DMS79 (cell line): ENCODE data around the gene TMPRSS15.
"Not testable (repeated sequence)": the region's sequence is repeated elsewhere in the genome, so short reads cannot be mapped to it uniquely, and the experiment has no call there.

Source experiments
- DNase-seq: peaks from one replicate; lab custom pipeline; 2025; lab: John Stamatoyannopoulos, UW

TMPRSS15 gene

DNA sequence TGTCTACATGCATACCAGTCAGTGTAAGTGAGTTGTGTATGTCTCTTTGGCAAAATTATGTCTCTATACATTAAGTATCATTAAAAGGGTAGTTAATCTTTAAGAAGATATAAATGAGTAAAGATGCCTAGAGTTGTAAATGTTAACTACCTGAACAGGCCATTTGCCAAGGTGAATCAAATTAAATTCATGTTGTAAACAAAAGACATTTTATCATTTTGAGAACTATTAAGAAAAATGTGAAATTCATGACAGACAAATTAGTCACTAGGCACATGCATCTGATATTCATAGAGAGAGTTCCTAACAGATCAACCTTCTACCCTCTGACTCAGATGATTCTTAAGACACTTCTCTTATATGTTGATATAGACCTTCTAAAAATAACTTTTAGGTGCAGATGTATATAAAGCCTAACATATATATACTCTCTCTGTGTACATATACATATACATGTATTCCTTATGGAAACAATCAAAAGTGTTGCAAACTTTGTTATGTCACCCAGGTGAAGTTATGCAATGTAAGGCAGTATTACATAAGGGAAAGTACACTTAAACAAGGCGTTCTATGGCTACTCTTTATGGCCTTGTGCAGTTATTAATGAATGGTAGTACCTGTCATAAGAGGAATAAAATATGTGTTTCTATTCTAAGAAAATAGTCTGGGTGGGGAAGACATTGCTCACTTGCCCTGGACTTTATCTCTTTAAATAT lies at the start of gene TMPRSS15:
TMPRSS15 (minus strand) TSS at position 51 of the 716 bp plus-strand sequence. CDS start 163 bp downstream, outside the sequence.
- no peak for DNase-seq

- no peak for DNase-seq
Measured at GRCh38 chr21:18451670-18452069, 48.1 kb upstream of the TMPRSS15 start.

GRCh38 chr21:18449605-18450550 lies 46.3 kb upstream of the TMPRSS15 start:
- no peak for DNase-seq

GRCh38 chr21:18443701-18444100 lies 40.1 kb upstream of the TMPRSS15 start:
- no peak for DNase-seq

- no peak for DNase-seq
Measured at GRCh38 chr21:18443085-18443484, 39.5 kb upstream of the TMPRSS15 start.

GRCh38 chr21:18430341-18430740 lies 26.8 kb upstream of the TMPRSS15 start:
- DNase-seq, result no peak

DNA sequence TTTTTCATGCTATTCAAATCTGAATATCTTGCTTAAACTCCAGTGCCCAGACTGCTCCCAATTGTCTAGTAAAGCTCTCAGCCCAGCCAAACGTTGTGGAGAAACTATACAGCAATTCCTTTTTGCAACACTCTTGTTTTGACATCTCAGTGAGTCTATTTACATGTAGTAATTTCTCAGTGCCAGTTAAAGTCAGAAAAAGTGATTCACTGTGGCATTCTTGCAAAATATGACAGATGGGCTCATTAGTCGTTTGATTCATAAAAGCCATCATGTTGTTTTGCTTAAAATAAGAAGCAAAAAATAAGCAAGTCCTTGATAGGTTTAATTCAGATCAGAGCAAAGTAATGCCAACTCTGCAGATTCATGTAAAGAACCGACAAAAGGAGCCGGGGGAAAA lies 20.7 kb upstream of the TMPRSS15 start:
- no peak for DNase-seq

- no peak for DNase-seq
Measured at GRCh38 chr21:18417141-18417790, 13.7 kb upstream of the TMPRSS15 start.

DNA sequence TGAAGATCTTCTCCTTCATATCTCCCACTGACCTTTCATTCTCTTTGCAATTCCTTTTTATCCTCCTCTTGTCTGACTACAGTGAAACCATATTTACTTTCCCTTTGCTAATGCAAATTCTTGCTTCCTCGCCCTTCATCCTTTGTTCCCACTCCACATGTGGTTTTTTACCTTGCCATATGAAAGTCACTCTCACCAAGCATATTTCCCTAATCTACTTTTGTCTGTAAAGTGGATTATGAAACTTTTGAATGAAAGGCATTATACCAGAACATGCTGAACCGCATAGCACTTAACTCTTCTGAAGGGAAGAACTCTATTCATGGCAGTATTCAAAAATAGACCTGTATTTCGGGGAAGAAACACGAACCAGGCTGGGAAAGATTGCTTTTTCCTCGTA lies 8.0 kb upstream of the TMPRSS15 start:
- DNase-seq, result no peak

DNA sequence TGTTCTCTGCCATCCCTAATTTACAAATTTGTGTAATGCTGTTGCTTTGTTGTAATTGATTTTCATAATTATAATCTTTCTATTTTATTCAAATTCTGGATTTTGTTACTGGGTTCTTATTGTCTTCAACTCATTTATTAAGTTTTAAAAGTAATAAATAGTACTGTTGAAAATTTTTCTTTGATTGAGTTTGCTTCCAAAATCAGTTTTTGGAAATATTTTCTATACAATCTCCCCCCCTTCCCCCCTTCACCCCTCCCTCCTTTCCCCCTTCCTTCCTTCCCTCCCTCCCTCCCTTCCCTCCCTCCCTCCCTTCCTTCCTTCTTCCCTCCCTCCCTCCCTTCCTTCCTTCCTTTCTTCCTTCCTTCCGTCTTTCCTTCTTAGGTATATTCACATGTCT lies 6.0 kb upstream of the TMPRSS15 start:
- DNase-seq, result no peak

GRCh38 chr21:18398843-18399242 lies 4.7 kb downstream of the TMPRSS15 start:
- DNase-seq, result no peak

DNA sequence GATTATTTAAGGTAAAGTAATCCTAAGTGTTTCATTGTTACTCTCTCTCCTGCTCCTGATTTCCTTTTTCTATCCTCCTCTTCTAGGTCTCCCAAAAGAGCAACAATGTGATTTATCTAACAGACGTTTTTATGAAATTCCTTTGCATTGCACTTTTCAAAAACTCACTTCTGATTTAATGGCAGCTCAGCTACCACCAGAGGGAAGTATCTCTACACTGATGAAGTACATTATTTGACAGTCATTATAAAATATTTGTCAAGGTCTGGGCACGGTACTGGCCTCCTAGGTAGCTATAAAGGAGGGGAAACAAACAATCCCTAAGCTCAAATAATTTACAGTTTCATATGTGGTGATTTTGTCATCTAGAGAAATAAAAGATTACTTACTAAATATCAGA lies 15.6 kb downstream of the TMPRSS15 start:
- no peak for DNase-seq

- DNase-seq, result no peak
Measured at GRCh38 chr21:18384771-18385170, 18.8 kb downstream of the TMPRSS15 start.

GRCh38 chr21:18382934-18383619 lies 20.5 kb downstream of the TMPRSS15 start:
- DNase-seq, result not testable (repeated sequence)

DNA sequence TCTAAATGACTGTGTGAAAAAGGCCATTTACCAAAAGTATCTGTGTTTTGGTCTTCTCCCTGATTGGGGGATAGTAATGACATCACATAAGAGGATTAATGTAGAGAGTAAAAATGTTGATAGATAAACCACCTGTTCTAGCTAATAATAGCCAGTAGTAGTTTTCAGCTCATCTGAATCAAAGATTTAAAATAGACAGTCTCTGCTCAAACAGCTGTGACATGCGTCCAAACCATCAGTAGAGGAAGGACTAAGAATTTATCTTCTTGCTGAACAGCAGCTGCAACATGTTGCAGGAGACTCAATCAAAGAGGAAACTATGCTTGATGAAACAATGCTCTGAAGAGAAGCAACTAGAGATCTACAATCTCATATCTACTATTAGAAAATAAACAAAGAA lies 21.4 kb downstream of the TMPRSS15 start:
- DNase-seq, result no peak

DNA sequence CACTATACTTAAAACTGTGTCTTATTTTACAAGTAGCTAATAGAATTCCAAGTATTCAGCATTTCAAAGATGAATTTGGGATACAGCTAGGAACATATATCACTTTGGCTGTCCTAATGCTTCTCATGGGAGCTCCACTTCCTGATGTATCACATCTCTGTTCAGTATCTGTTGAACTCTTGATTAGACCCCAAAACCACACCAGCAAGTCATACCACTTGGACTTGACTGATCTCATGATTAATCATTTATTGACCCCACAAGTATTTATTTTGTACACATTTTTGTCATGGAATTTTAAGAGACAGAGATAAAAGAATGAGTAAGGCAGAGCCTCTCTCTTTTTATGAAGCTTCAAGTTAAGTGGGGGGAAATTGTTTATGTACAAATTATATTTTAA lies 30.0 kb downstream of the TMPRSS15 start:
- DNase-seq, result no peak

DNA sequence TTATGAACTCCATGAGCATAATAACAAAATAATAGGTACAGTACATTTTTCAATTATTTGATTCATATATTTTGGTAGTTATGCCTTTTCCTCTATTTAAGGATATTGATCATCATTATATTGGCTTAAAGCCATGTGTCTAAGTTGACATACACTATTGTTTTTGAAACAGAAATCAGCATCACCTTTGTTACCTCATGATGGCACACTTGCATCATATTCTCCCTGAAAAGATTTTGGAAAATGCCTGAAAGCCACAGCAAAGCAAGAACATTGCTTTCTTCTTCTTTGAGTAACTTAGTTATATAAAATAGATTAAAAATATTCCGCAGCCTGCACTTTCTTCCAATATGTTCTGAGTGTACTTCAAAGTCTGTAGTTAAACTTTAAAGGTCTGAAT lies 33.3 kb downstream of the TMPRSS15 start:
- no peak for DNase-seq

DNA sequence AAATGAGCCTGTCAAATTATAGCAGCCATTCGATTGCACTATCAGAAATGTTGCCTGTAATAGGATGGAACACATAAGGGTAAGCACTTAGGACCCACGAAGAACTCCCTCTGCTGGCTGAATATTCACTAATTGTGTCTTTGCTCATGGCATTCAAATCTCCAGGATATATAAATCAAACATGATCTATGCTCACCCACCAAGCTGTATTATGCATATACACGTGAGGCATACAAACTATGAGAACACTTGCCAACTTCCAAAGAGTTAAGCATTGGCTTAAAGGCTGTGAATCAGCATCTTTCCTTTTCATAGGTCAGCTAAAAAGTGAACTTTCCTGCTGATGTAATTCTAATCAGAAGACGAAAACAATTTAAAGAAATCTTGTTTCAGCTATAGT lies 34.5 kb downstream of the TMPRSS15 start:
- DNase-seq, result no peak

GRCh38 chr21:18368205-18368604 lies 35.4 kb downstream of the TMPRSS15 start:
- no peak for DNase-seq

GRCh38 chr21:18356801-18357200 lies 46.8 kb downstream of the TMPRSS15 start:
- DNase-seq, result no peak

DNA sequence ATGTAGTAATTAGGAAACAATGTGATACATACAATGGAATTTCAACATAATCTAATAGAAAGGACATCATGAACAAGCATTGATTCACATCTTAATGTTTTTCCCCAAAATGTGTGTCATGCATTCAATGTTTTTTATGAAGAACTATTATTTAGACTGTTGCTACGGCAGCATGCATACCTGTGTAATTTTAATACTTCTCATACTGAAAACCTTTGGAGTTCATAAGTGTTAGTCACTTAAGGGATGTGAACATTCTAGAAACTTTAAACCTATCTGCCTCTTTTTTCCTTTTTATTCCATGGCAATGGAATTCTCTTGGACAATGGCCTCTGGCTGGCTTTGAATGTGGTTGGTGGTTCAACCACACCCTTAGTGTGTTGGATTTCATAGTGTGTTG lies 48.6 kb downstream of the TMPRSS15 start:
- DNase-seq, result no peak

GRCh38 chr21:18350216-18350615 lies 53.4 kb downstream of the TMPRSS15 start:
- DNase-seq, result no peak
